NB4 (cell line): ENCODE measurements around the gene RGPD3.
"Not testable (repeated sequence)": the region's sequence is repeated elsewhere in the genome, so short reads cannot be mapped to it uniquely, and the experiment has no call there.

ENCODE experiments used
- DNase-seq: peaks from one replicate; pipeline ENCODE4 v3.0.0; 2010; ENCODE audit warnings: low read depth
- H3K4me3 ChIP-seq: one replicate; pipeline ENCODE4 v1.5.1; 2011; ENCODE audit warnings: mild to moderate bottlenecking, low read depth, low read length, moderate library complexity
- MYC ChIP-seq: IDR thresholded peaks from 2 replicates; pipeline ENCODE4 v1.6.1; 2011; ENCODE audit warnings: low read depth, low read length
- POLR2A ChIP-seq: IDR thresholded peaks from 2 replicates; pipeline ENCODE4 v1.6.1; 2011; ENCODE audit warnings: mild to moderate bottlenecking; ENCODE audit not compliant: insufficient read length; ENCODE audit errors: extremely low read depth
- TF ChIP-seq, protein P1 (sequence below): IDR thresholded peaks from one replicate; pipeline ENCODE4 v1.5.1; 2012; ENCODE audit warnings: low read depth, low read length
- TF ChIP-seq, protein P2 (sequence below): IDR thresholded peaks from 2 replicates; pipeline ENCODE4 v1.6.1; 2011; ENCODE audit warnings: low read depth, low read length

The RGPD3 gene

DNA sequence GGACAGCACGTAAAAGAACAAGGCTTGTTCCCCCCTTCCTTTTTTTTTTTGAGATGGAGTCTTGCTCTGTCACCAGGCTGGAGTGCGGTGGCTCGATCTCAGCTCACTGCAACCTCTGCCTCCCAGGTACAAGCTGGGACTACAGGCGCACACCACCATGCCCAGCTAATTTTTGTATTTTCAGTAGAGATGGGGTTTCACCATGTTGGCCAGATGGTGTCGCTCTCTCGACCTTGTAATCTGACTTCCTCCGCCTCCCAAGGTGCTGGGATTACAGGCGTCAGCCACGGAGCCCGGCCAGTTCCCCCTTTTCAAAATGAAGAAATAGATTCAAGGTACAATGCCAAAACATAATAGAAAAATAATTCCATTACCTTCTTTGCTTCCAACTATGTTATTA lies 6.3 kb downstream of the RGPD3 start:
- H3K4me3 ChIP-seq = not testable (repeated sequence)
- TF ChIP-seq, protein P1, sequence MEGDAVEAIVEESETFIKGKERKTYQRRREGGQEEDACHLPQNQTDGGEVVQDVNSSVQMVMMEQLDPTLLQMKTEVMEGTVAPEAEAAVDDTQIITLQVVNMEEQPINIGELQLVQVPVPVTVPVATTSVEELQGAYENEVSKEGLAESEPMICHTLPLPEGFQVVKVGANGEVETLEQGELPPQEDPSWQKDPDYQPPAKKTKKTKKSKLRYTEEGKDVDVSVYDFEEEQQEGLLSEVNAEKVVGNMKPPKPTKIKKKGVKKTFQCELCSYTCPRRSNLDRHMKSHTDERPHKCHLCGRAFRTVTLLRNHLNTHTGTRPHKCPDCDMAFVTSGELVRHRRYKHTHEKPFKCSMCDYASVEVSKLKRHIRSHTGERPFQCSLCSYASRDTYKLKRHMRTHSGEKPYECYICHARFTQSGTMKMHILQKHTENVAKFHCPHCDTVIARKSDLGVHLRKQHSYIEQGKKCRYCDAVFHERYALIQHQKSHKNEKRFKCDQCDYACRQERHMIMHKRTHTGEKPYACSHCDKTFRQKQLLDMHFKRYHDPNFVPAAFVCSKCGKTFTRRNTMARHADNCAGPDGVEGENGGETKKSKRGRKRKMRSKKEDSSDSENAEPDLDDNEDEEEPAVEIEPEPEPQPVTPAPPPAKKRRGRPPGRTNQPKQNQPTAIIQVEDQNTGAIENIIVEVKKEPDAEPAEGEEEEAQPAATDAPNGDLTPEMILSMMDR = peak; percentile 27
- DNase-seq = peak; percentile 57

DNA sequence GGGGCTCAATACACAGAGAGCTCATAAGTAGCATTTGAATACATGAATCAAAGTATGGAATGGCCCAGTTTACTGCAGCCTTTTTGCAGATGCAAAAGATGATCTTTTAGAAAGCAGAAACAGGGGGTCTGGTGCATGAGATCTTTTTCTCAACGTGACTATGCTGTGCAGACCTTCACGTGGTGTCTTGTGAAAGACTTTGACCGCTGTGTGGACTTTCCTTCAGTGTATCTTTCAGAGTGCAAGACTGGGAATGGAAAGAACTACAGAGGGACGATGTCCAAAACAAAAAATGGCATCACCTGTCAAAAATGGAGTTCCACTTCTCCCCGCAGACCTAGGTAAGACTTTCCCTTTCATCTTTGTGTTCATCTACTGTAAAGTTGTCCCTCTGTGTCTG lies 77.5 kb downstream of the RGPD3 start:
- H3K4me3 ChIP-seq, DNase-seq: not testable (repeated sequence)

DNA sequence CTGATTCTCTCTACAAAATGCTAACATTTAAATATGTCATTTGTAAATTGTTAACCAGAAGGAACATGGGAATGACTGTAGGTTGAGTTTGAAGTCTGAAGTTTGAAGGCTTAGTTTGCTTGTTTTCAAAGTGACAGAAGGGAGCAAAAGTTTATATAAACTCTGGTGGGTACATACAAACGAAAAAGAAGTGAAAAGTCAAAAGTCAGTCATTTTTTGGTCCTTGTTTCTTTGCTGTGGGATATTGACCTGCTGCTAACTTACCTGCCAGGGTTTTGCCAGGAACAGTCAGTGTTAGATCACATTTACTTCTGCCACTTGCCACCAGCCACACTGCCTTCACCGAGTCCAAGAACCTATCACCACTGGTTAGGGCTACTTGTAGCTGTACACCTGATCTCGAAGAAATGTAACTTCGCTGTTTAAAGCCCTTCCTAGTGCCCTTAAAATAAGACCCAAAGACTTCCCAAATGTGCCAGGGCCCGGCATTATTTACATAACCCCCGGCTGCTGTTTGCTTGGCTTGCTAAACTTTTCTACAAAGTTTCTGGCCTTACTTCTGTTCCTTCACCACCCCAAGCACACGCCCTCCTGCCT lies 79.3 kb downstream of the RGPD3 start:
- H3K4me3 ChIP-seq, DNase-seq: not testable (repeated sequence)

DNA sequence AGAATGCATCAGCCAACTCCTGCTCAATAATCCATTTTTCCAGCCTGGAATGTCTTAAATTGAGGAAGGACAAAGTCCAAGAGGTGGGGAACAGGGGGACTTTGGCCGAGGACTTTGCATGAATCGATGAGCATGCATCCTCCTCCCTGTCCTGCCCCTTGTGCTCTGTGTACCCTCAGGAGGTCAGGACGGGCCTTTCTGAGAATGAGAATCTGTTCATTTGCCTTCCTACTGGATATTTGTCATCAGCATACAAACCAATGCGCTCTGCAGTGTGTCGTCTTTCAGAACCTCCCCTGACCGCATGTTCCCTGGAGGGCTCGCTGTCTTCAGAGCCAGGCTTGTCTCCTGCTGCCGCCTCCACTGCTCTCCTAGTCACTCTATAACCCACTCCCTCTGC lies 83.7 kb downstream of the RGPD3 start:
- not testable (repeated sequence) for DNase-seq, H3K4me3 ChIP-seq

DNA sequence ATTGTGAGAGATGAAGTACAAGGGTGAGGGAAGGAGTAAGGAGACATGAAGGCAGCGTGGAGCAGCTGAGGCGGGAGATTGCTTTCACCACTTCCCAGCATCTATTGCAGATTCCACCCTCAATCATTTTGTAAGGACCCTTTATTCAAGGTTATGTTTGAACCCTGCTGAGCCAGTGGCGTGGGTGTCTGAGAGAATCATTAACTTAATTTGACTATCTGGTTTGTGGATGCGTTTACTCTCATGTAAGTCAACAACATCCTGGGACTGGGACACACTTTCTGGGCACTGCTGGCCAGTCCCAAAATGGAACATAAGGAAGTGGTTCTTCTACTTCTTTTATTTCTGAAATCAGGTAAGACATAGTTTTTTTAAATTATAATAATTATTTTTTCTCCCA lies 86.3 kb downstream of the RGPD3 start:
- DNase-seq, H3K4me3 ChIP-seq: not testable (repeated sequence)

DNA sequence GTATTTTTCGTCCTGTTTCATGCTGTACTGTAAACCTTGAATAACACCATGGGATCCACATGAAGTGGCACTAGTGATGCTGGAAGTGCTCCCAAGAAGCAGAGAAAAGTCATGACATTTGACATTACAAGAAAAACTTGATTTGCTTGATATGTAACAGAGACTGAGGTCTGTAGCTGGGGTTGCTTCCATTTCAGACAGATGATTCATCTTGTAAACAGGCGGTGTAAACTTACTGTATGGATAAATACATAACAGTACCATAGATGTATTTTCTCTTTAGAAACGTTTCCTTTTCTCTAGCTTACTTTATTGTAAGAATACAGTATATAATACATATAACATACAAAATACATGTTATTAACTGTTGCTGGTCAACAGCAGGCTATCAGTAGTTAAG lies 88.6 kb downstream of the RGPD3 start:
- H3K4me3 ChIP-seq, DNase-seq: not testable (repeated sequence)

DNA sequence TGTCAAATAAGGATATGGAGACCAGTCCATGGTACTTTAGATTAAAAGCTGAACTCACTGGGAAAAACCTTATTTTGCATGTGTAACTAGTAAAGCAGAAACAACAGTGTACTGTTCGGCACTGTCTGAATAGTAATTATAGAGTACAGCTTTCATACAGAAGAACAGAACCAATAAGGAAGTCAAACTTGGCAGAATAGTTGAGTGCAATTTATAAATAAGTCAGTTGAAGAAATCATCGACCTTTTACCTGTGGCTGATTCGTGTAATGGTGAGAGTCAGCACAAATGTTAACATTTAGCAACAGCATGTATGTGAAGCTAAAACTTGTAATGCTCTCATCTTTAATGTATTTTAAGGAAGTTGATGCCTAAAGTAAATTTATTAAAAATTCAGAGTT lies 99.0 kb downstream of the RGPD3 start:
- DNase-seq, H3K4me3 ChIP-seq: not testable (repeated sequence)

DNA sequence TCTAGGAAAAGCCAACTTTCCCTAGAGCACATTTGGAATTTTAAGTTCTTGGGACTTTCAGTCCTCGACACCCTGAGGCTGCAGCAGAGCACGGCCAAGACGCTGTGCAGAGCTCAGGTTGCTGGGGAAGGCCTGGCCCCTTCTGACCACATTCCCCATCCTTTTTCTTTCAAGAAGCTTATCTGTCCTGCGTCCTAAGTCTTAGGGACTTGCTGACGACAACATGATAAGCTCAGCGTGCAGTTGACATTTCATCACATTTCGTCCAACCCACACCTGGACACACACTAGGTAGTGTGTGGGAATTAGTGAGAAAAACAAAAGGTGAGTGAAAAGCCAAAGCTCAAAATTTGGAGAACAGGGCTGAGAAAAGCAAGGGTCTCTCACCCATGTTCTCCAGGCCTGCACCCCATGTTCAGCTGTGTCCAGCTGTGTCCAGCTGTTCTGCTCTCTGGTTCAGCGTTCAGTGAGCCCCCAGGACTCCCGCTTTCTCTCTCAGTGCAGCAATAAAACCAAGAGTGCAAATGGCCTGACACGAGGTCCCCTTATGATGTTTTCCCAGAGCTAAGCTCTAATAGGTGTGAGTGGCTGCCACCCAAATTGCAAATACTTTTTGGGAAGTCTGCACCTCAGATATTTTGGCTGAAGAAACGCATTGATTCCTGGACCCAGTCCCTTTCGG lies 101.9 kb downstream of the RGPD3 start:
- DNase-seq = no peak
- H3K4me3 ChIP-seq = no peak overlapping the region
- TF ChIP-seq, protein P2, sequence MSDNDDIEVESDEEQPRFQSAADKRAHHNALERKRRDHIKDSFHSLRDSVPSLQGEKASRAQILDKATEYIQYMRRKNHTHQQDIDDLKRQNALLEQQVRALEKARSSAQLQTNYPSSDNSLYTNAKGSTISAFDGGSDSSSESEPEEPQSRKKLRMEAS = no peak
- TF ChIP-seq POLR2A = no peak
- no peak for TF ChIP-seq MYC
- TF ChIP-seq, protein P1 = no peak

DNA sequence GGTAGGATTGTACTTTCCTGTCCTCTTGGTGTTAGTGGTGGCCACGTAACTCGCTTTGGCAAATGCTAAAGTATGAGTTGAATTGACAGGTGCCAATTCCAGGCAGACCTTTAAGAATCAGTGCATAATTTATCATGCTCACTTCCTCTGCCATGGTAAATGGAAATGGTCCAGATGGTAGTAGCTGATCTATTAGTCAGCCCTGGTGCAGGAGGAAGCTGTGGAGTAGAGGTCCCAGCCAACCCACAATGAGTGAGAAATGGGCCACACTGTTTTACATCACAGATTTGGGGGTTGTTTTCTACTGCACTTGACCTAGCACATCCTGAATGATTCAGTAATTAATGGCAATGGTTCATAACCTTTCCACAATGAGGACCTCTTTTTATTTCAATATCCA lies 104.4 kb downstream of the RGPD3 start:
- no peak for DNase-seq
- TF ChIP-seq MYC (no peak), POLR2A (no peak)
- TF ChIP-seq, protein P1 = no peak
- TF ChIP-seq, protein P2 = no peak
- no peak overlapping the region for H3K4me3 ChIP-seq

DNA sequence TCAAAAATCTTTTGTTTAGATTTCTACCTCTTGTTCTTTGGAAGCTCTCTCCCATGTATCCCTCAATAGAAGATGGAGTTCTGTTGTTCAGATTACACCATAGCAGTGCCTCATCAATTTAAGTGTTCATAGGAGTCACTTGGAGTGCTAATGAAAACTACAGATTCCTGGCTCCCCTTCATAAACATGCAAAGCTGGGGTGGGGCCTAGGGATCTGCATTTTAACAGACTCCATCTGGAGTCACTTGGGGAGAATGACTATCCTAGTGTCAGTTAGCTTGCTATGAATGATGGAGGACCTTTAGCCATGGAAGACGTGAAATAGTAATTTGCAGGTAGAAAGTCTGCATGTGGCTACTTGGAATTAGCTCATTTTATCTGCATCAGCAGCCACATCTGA lies 105.4 kb downstream of the RGPD3 start:
- DNase-seq = no peak
- H3K4me3 ChIP-seq = no peak overlapping the region
- TF ChIP-seq, protein P2 = no peak
- no peak for TF ChIP-seq MYC
- TF ChIP-seq, protein P1 = no peak
- no peak for TF ChIP-seq POLR2A
